Astrocyte of the cerebellum (primary cell): ENCODE results near the gene PTPN5.

Source experiments
- DNase-seq: peaks from one replicate; pipeline ENCODE4 v3.0.0-alpha.2; 2011; ENCODE audit warnings: low read depth
- H3K4me3 ChIP-seq: 2 replicates; pipeline ENCODE4 v1.5.1; 2011; ENCODE audit warnings: mild to moderate bottlenecking, low read depth, low read length, moderate library complexity
- CTCF ChIP-seq: IDR thresholded peaks from 2 replicates; pipeline ENCODE4 v1.5.1; 2012; ENCODE audit warnings: low read length, low read depth, moderate library complexity, mild to moderate bottlenecking; ENCODE audit errors: missing control alignments
- in situ Hi-C: cut with HindIII; loops from 2 replicates; pipeline ENCODE4 v1.10.0; 2017; ENCODE audit warnings: low sequenced_read_pairs

The PTPN5 gene

GRCh38 chr11:18798799-18799469 lies 7.3 kb upstream of the PTPN5 start:
- in situ Hi-C loops: no loop called here
- H3K4me3 ChIP-seq: no peak overlapping the region
- no peak for DNase-seq
- no peak for TF ChIP-seq CTCF

GRCh38 chr11:18794956-18795355 lies 3.4 kb upstream of the PTPN5 start:
- TF ChIP-seq CTCF: no peak
- no peak overlapping the region for H3K4me3 ChIP-seq
- no peak for DNase-seq
- in situ Hi-C loops: no loop called here

GRCh38 chr11:18792827-18793226 lies 1.2 kb upstream of the PTPN5 start:
- in situ Hi-C loops: no loop called here
- H3K4me3 ChIP-seq: no peak overlapping the region
- TF ChIP-seq CTCF: no peak
- no peak for DNase-seq

- no peak for DNase-seq
- H3K4me3 ChIP-seq: no peak overlapping the region
- in situ Hi-C loops: no loop called here
- TF ChIP-seq CTCF: no peak
Measured at GRCh38 chr11:18791969-18792628, 501 bp upstream of the PTPN5 start.

- no peak overlapping the region for H3K4me3 ChIP-seq
- no peak for DNase-seq
- TF ChIP-seq CTCF: no peak
- in situ Hi-C loops: no loop called here
Measured at GRCh38 chr11:18790883-18791206, 753 bp downstream of the PTPN5 start.

GRCh38 chr11:18789942-18790341 lies 1.7 kb downstream of the PTPN5 start:
- DNase-seq: no peak
- in situ Hi-C loops: no loop called here
- H3K4me3 ChIP-seq: no peak overlapping the region
- TF ChIP-seq CTCF: no peak
